Adipocyte (in vitro differentiated cells): Measurements from ENCODE around the gene LRRC28.
A peak's percentile ranks its signal among the peaks of the same experiment; 100 is the strongest.

Source experiments
- DNase-seq: peaks from one replicate; pipeline ENCODE4 v3.0.0-alpha.2; 2015; ENCODE audit warnings: low read depth
- H3K27me3 ChIP-seq: replicated peaks from 2 replicates; pipeline ENCODE4 v1.7.0; 2013; ENCODE audit warnings: mild to moderate bottlenecking, low read length, moderate library complexity; ENCODE audit not compliant: control insufficient read depth, insufficient read depth
- H3K36me3 ChIP-seq: 2 replicates; pipeline ENCODE4 v1.7.0; 2013; ENCODE audit warnings: low read length, mild to moderate bottlenecking, moderate library complexity; ENCODE audit not compliant: control insufficient read depth, insufficient read depth, severe bottlenecking
- H3K4me1 ChIP-seq: 2 replicates; pipeline ENCODE4 v1.7.0; 2013; ENCODE audit warnings: mild to moderate bottlenecking, low read length, moderate library complexity; ENCODE audit not compliant: control insufficient read depth, insufficient read depth
- H3K4me3 ChIP-seq: 2 replicates; pipeline ENCODE4 v1.7.0; 2013; ENCODE audit warnings: mild to moderate bottlenecking, low read length, moderate library complexity
- H3K9ac ChIP-seq: 2 replicates; pipeline ENCODE4 v1.7.0; 2013; ENCODE audit warnings: mild to moderate bottlenecking, low read length, moderate library complexity
- H3K9me3 ChIP-seq: 2 replicates; pipeline ENCODE4 v1.7.0; 2013; ENCODE audit warnings: mild to moderate bottlenecking, low read length, moderate library complexity; ENCODE audit not compliant: control insufficient read depth

Gene LRRC28

GRCh38 chr15:99433757-99434450, 182.6 kb downstream of the LRRC28 start:
- peak overlapping the region; percentile 67 for H3K9ac ChIP-seq
- no peak overlapping the region for H3K4me3 ChIP-seq
- H3K9me3 ChIP-seq: no peaks in the 10 kb centered on the region
- DNase-seq: no peak
- H3K36me3 ChIP-seq: no peaks in the 10 kb centered on the region
- no peaks in the 10 kb centered on the region for H3K27me3 ChIP-seq
- H3K4me1 ChIP-seq: peaks cover 13% of the 10 kb centered on the region

DNA sequence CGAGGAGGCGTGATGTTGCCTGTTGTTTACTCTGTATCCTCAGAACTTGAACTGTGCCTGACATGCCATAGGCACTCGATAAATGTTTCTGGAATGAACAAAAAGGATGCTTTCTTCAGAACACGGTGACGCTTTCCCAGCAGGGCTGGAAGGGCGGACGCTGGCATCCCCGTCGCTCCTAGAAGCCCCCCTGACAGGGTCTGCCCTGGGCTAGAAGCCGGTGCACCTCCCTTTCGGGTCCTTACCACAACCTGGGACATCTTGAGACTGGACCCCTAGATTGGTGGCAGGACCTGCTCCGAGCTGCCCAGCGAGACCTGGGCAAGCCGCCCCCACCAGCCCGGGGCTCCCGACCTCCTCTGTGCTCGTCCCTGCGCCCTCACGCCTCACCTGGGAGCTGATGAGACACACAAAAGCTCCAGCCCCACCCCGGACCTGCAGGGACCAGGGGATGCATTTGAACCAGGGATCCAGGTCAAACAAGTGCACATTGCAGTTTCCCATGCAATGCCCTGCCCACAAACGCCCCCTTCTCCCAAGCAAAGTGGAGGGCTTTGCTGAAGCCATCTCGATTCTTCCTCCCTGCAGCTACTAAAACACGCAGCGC, 183.3 kb downstream of the LRRC28 start:
- peaks cover 13% of the 10 kb centered on the region for H3K4me1 ChIP-seq
- DNase-seq: no peak
- no peaks in the 10 kb centered on the region for H3K9me3 ChIP-seq
- no peak overlapping the region for H3K9ac ChIP-seq
- no peaks in the 10 kb centered on the region for H3K36me3 ChIP-seq
- no peak overlapping the region for H3K4me3 ChIP-seq
- no peaks in the 10 kb centered on the region for H3K27me3 ChIP-seq

GRCh38 chr15:99435113-99435695, 183.9 kb downstream of the LRRC28 start:
- H3K36me3 ChIP-seq: no peaks in the 10 kb centered on the region
- H3K9ac ChIP-seq: peak overlapping the region; percentile 26
- H3K4me1 ChIP-seq: peaks cover 13% of the 10 kb centered on the region
- no peak for DNase-seq
- H3K27me3 ChIP-seq: no peaks in the 10 kb centered on the region
- H3K4me3 ChIP-seq: no peak overlapping the region
- H3K9me3 ChIP-seq: no peaks in the 10 kb centered on the region

DNA sequence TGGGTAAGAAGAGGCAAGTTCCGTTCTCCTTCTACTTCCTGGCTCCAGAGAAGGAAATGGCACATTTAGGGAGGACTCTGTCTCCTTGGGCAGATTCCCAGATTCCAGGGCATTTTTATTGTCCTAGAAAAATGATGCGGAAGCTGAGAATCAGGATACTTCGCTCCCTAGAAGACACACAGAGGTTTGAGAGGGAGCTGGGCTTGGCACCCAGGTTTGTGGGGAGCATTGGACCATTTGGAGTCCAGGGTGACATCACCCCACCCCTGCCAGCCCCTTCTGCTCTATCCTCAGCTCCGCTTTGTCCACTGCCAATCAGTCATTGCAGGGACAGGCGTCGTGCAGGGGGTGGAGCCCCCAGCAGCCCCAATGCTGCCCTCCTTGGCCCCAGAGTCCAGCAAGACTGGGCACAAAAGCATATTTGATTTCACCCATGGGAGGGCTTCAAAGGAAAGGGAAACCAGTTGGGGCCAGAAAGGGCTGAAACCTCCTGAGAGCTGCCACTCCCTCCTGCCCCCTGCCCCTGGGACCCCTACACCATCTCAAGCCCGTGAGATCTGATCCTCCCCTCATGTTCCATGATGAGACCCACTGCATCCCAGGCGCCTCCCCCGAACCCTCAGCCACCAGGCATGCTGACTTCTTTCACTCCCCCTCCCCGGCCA, 184.7 kb downstream of the LRRC28 start:
- H3K36me3 ChIP-seq: no peaks in the 10 kb centered on the region
- H3K9me3 ChIP-seq: no peaks in the 10 kb centered on the region
- H3K4me1 ChIP-seq: peaks cover 16% of the 10 kb centered on the region
- H3K4me3 ChIP-seq: no peak overlapping the region
- H3K9ac ChIP-seq: peak overlapping the region; percentile 26
- DNase-seq: no peak
- H3K27me3 ChIP-seq: no peaks in the 10 kb centered on the region

DNA sequence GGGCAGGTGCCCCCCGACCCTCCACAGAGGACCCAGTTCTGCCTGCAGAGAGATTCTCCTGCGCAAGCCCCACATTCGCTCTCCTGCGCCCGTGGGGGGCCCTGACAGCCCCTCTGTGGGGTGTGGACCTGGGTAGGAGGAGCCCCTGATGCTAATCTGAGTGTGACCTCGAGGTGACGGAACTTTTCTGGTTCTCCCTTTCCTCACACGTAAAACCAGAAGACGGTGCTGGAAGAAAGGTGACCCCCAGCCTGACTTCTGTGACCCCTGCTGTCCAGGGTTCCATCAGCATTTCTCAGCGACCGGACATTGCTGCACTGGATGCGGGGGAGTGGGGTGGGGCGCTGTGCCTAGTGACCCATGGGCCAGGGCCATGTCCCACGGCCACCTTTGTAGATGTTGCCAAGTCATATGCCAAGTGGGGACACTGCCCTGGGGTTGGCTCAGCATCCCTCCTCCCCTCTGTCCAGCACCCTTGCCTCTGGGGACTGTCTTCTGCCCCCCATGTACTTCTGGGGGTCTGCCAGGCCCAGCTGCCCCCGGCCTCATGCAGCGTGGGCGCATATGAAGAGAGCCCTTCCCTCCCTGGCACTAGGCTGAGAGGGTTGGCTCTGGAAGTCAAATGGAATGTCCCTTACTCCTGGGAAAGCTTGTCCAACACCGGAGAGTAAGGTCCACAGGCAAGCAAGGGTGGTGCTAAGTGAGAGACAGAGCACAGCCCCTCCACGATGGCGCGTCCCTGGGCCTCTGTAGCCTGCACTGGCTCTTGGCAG, 185.4 kb downstream of the LRRC28 start:
- Histone ChIP-seq H3K9ac (no peak overlapping the region), H3K4me1 (peaks cover 23% of the 10 kb centered on the region), H3K27me3 (no peaks in the 10 kb centered on the region), H3K9me3 (no peaks in the 10 kb centered on the region), H3K36me3 (no peaks in the 10 kb centered on the region), H3K4me3 (no peak overlapping the region)
- no peak for DNase-seq

DNA sequence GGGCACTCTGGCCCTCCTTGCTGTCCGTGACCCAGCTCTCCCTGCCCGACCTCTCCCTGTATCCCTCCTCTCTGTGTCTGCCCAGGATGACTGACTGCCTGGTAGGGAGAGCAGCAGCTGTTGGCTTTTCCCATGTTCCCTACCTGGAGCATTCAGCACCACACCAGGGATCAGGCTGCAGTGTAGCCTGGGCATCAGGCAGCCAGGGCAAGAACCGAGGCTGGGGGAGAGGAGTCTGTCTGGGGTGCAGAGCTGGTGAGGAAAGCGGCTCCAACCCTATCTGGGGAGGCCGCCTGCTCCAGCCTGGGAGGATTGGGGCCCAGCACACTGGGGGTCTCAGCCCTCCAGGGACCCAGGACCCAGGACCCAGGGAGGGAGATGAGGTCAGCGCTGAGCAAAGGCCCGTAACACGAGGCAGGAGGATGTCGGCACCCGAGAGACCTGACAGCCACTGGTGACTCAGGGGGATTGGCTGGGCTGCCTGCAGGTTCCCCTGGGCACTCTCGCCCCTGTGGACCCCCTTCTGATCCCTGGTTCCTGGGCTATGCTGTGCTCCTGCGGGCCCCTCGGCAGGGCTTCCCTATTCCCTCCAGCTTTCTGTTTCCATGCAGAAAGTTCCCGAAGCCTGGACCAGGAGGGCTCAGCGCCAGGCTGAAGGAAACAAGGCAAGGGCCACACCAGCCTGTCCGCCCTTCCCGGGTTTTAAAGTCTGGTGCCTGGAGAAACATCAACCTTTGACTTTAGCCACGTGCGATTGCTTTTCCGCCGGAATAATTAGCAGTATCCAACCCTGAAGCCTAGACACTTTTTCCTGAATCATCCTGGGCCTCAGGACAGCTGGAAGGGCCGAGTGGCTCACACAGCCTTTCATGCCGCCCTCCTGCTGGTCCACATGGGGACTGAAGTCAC, 186.3 kb downstream of the LRRC28 start:
- Histone ChIP-seq H3K4me1 (peaks cover 29% of the 10 kb centered on the region), H3K9me3 (no peaks in the 10 kb centered on the region), H3K9ac (peak overlapping the region; percentile 11), H3K4me3 (no peak overlapping the region), H3K36me3 (no peaks in the 10 kb centered on the region), H3K27me3 (no peaks in the 10 kb centered on the region)
- no peak for DNase-seq

DNA sequence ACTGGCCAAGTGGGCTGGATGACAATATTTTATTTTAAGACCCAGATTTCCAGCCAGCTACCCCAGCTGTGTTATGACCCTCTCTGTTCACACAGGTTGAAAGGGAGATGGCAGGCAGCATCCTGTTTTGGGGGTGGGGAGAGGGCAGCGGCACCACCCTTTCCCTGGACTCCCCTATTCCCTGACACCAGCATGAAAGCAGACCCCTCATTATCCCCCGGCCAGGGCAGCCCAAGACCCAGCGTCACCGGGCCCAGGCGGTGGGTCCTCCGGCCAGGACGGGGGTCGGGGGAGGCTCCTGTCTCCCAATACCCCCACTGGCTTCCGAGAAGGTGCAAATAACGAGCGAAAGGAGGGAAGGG, 186.9 kb downstream of the LRRC28 start:
- DNase-seq: no peak
- Histone ChIP-seq H3K4me3 (no peak overlapping the region), H3K36me3 (no peaks in the 10 kb centered on the region)

DNA sequence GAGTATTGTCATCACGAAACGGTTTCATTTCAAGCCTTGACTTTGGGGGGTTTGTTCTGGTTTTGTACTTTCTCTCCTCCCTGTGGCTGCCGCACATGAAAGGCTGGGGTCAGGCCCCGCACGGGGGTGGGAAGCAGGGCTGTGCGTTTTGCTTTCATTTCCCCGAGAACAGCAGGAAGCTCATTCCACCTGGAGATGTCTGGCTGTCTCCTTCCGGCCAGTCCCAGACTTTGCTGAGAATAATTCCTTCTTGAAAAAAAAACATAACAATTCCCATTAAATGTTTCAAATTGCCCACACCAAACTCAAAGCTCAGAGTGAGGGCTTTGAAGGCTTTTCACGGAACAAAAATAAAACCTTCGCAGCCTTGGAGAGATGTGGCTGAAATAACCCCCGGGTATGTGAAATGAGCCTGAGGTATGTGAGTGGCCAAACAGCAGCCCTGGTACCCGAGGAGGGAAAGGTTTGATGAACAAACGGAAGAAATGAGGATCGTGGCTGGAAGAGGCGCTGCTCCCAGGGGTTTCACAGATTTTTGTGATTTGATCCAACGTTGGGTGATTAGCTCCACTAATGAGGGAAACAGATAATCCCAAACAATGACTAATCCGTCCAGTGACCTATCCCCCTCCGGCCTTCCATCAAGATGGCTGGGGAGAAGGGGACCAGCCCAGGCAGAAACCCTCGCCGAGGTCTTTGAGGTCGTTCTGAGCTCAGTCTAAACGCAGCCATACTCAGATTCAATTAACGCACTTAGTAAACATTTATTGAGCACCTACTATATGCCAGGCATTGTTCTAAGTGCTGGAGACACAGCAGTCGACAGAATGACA, 187.6 kb downstream of the LRRC28 start:
- no peaks in the 10 kb centered on the region for H3K9me3 ChIP-seq
- DNase-seq: peak; percentile 60
- no peaks in the 10 kb centered on the region for H3K36me3 ChIP-seq
- no peak overlapping the region for H3K9ac ChIP-seq
- no peaks in the 10 kb centered on the region for H3K27me3 ChIP-seq
- H3K4me3 ChIP-seq: no peak overlapping the region
- H3K4me1 ChIP-seq: peaks cover 37% of the 10 kb centered on the region

More for the DNA sequence above, 186.9 kb downstream of the LRRC28 start:
- Histone ChIP-seq H3K27me3 (no peaks in the 10 kb centered on the region), H3K9me3 (no peaks in the 10 kb centered on the region), H3K4me1 (peaks cover 35% of the 10 kb centered on the region), H3K9ac (no peak overlapping the region)

GRCh38 chr15:99439524-99439835, 188.2 kb downstream of the LRRC28 start:
- Histone ChIP-seq H3K27me3 (no peaks in the 10 kb centered on the region), H3K4me1 (peaks cover 41% of the 10 kb centered on the region), H3K4me3 (no peak overlapping the region), H3K9me3 (no peaks in the 10 kb centered on the region), H3K9ac (no peak overlapping the region), H3K36me3 (no peaks in the 10 kb centered on the region)
- no peak for DNase-seq

DNA sequence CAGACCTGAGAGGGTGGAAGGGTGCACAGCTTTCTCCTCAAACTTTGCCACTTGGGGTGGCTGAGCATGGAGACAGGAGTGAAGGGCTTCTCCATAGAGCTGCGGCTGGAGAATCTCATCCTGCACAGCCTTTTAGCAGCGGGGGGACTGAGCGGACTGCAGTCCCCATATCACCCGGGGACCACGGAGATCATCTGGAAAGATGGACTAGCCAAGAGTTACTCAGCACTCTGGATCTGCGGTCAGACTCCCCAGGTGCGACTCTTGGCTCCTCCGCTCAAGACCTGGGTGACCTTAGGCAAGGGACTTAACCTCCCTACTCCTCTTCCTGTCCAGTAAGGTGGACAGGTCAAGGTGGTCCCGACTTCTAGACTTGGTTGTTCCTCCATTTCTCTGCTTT, 188.7 kb downstream of the LRRC28 start:
- Histone ChIP-seq H3K9me3 (no peaks in the 10 kb centered on the region), H3K36me3 (no peaks in the 10 kb centered on the region), H3K9ac (no peak overlapping the region), H3K4me1 (peaks cover 41% of the 10 kb centered on the region), H3K27me3 (no peaks in the 10 kb centered on the region), H3K4me3 (no peak overlapping the region)
- no peak for DNase-seq
